Osteoblast (primary cell): Measurements from ENCODE around the gene MLH1. TPM values are rescaled to one million over a fixed set of nuclear protein-coding genes. Genes with fewer than 3 reads are reported as not detected.
A peak's percentile ranks its signal among the peaks of the same experiment; 100 is the strongest.

Experiments
- DNase-seq: peaks from one replicate; pipeline ENCODE4 v3.0.0; 2011; ENCODE audit warnings: low spot score, mixed read lengths; ENCODE audit not compliant: insufficient read length; ENCODE audit errors: missing footprints
- H2AFZ ChIP-seq: 2 replicates; pipeline ENCODE4 v1.6.0; 2011; ENCODE audit warnings: mild to moderate bottlenecking, low read length
- H3K27ac ChIP-seq: 2 replicates; pipeline ENCODE4 v1.5.1; 2011; ENCODE audit warnings: mild to moderate bottlenecking, low read depth, low read length, moderate library complexity
- H3K27me3 ChIP-seq: 2 replicates; pipeline ENCODE4 v1.6.0; 2012; ENCODE audit warnings: mild to moderate bottlenecking, control low read depth, inconsistent platforms, low read length, moderate library complexity; ENCODE audit not compliant: insufficient read depth
- H3K36me3 ChIP-seq: 2 replicates; pipeline ENCODE4 v1.5.1; 2011; ENCODE audit warnings: mild to moderate bottlenecking, low read length, control low read depth, moderate library complexity; ENCODE audit not compliant: insufficient read depth
- H3K4me1 ChIP-seq: 2 replicates; pipeline ENCODE4 v1.5.1; 2011; ENCODE audit warnings: mild to moderate bottlenecking, low read length, control low read depth, moderate library complexity; ENCODE audit not compliant: insufficient read depth
- H3K4me2 ChIP-seq: 2 replicates; pipeline ENCODE4 v1.6.0; 2011; ENCODE audit warnings: mild to moderate bottlenecking, low read length; ENCODE audit not compliant: insufficient read depth
- H3K4me3 ChIP-seq: fragments of 200-600 bp; sonication (generic); 3 replicates; pipeline ENCODE4 v1.5.1; 2012; ENCODE audit warnings: mild to moderate bottlenecking, low read length, inconsistent platforms; ENCODE audit not compliant: insufficient read depth
- H3K79me2 ChIP-seq: 2 replicates; pipeline ENCODE4 v1.6.0; 2012; ENCODE audit warnings: mild to moderate bottlenecking, low read length, control low read depth, inconsistent platforms; ENCODE audit not compliant: insufficient read depth
- H3K9me3 ChIP-seq: 2 replicates; pipeline ENCODE4 v1.5.1; 2011; ENCODE audit warnings: low read depth, low read length, control low read depth
- H4K20me1 ChIP-seq: 2 replicates; pipeline ENCODE4 v1.6.0; 2012; ENCODE audit warnings: mild to moderate bottlenecking, low read length, control low read depth; ENCODE audit not compliant: insufficient read depth
- CTCF ChIP-seq: IDR thresholded peaks from 2 replicates; pipeline ENCODE4 v1.5.1; 2011; ENCODE audit warnings: mild to moderate bottlenecking, low read depth, low read length, moderate library complexity; ENCODE audit errors: extremely low read depth
- total RNA-seq: library from RNA; depleted of rRNA; stranded (reverse); fragments of >200 nt; gene quantifications from 2 replicates; pipeline ENCODE4 v1.2.3, GENCODE V29; 2012

The MLH1 gene
- total RNA-seq, 1 donor, result 53.6 TPM

GRCh38 chr3:37096975-37097374 is 103.7 kb downstream of the MLH1 start:
- H2AFZ ChIP-seq, result no peak overlapping the region
- TF ChIP-seq CTCF, result no peak
- no peak overlapping the region for H3K4me3 ChIP-seq
- no peak overlapping the region for H3K4me2 ChIP-seq
- H3K36me3 ChIP-seq, result peaks cover 5% of the 10 kb centered on the region
- no peak for DNase-seq
- no peaks in the 10 kb centered on the region for H4K20me1 ChIP-seq
- no peaks in the 10 kb centered on the region for H3K27me3 ChIP-seq
- peaks cover 12% of the 10 kb centered on the region for H3K79me2 ChIP-seq
- peak overlapping the region; percentile 61 for H3K27ac ChIP-seq
- peaks cover 25% of the 10 kb centered on the region for H3K4me1 ChIP-seq
- H3K9me3 ChIP-seq, result no peaks in the 10 kb centered on the region

- Histone ChIP-seq H4K20me1 (no peaks in the 10 kb centered on the region), H3K27me3 (no peaks in the 10 kb centered on the region), H3K4me3 (no peak overlapping the region), H3K4me2 (no peak overlapping the region), H3K27ac (peak overlapping the region; percentile 61), H3K9me3 (no peaks in the 10 kb centered on the region), H3K36me3 (peaks cover 5% of the 10 kb centered on the region), H3K4me1 (peaks cover 25% of the 10 kb centered on the region), H3K79me2 (peaks cover 12% of the 10 kb centered on the region), H2AFZ (no peak overlapping the region)
- TF ChIP-seq CTCF, result no peak
- no peak for DNase-seq
Measured at GRCh38 chr3:37097776-37098175, 104.5 kb downstream of the MLH1 start.

- TF ChIP-seq CTCF, result no peak
- peaks cover 18% of the 10 kb centered on the region for H3K4me1 ChIP-seq
- DNase-seq, result no peak
Measured at GRCh38 chr3:37098884-37099283, 105.6 kb downstream of the MLH1 start.

GRCh38 chr3:37099469-37099868 is 106.2 kb downstream of the MLH1 start:
- no peak for TF ChIP-seq CTCF

More at GRCh38 chr3:37098884-37099283, 105.6 kb downstream of the MLH1 start:
- Histone ChIP-seq H3K79me2 (peaks cover 14% of the 10 kb centered on the region), H3K4me3 (no peak overlapping the region), H2AFZ (no peak overlapping the region), H3K27ac (no peak overlapping the region), H3K36me3 (peaks cover 5% of the 10 kb centered on the region), H3K9me3 (no peaks in the 10 kb centered on the region), H3K4me2 (no peak overlapping the region), H3K27me3 (no peaks in the 10 kb centered on the region), H4K20me1 (no peaks in the 10 kb centered on the region)

More at GRCh38 chr3:37099469-37099868, 106.2 kb downstream of the MLH1 start:
- no peak overlapping the region for H3K4me2 ChIP-seq
- peaks cover 16% of the 10 kb centered on the region for H3K4me1 ChIP-seq
- H3K36me3 ChIP-seq, result peaks cover 5% of the 10 kb centered on the region
- no peak for DNase-seq
- H3K9me3 ChIP-seq, result no peaks in the 10 kb centered on the region
- no peak overlapping the region for H3K4me3 ChIP-seq
- no peak overlapping the region for H2AFZ ChIP-seq
- H4K20me1 ChIP-seq, result no peaks in the 10 kb centered on the region
- H3K27me3 ChIP-seq, result no peaks in the 10 kb centered on the region
- no peak overlapping the region for H3K27ac ChIP-seq
- H3K79me2 ChIP-seq, result peaks cover 14% of the 10 kb centered on the region
